Nephron (organoid): ENCODE results near the gene MEIOSIN.

ENCODE experiments used
- H3K27ac Mint-ChIP-seq, 3 experiments: 2 replicates each; pipeline ENCODE4 v1.8.0; 2020; ENCODE audit warnings: mixed read lengths in 3 of 3, mild to moderate bottlenecking in 2 of 3, moderate library complexity in 1 of 3
- H3K27me3 Mint-ChIP-seq: 2 replicates; pipeline ENCODE4 v1.8.0; 2021; ENCODE audit warnings: low read depth, mild to moderate bottlenecking, moderate library complexity, mixed read lengths
- H3K36me3 Mint-ChIP-seq: 2 replicates; pipeline ENCODE4 v1.8.0; 2020; ENCODE audit warnings: low read depth, mixed read lengths
- H3K4me1 Mint-ChIP-seq: 2 replicates; pipeline ENCODE4 v1.8.0; 2020; ENCODE audit warnings: mixed read lengths
- H3K4me3 Mint-ChIP-seq, 3 experiments: 2 replicates each; pipeline ENCODE4 v1.8.0; 2020; ENCODE audit warnings: mild to moderate bottlenecking in 3 of 3, mixed read lengths in 3 of 3, moderate library complexity in 2 of 3
- H3K9me3 Mint-ChIP-seq: 2 replicates; pipeline ENCODE4 v1.8.0; 2020; ENCODE audit warnings: mixed read lengths
- CTCF ChIP-seq, 3 experiments: fragments of 200-600 bp; sonication (generic); IDR thresholded peaks; one replicate each; pipeline ENCODE4 v1.5.0; 2021; ENCODE audit warnings: antibody characterized with exemption in 3 of 3; ENCODE audit not compliant: unreplicated experiment in 3 of 3

The MEIOSIN gene

GRCh38 chr19:45711851-45712698, 21.2 kb upstream of the MEIOSIN start:
- no peak for TF ChIP-seq CTCF (IDR thresholded peaks at IDR 0.05; ENCODE audit: unreplicated experiment in 3 of 3)
- Mint-ChIP-seq H3K27me3 (no peaks in the 10 kb centered on the region), H3K36me3 (peaks cover 10% of the 10 kb centered on the region), H3K27ac (no peak overlapping the region), H3K4me1 (peaks cover 17% of the 10 kb centered on the region), H3K9me3 (no peaks in the 10 kb centered on the region), H3K4me3 (no peak overlapping the region)

GRCh38 chr19:45712699-45713067, 20.6 kb upstream of the MEIOSIN start:
- Mint-ChIP-seq H3K27ac (no peak overlapping the region), H3K9me3 (no peaks in the 10 kb centered on the region), H3K27me3 (no peaks in the 10 kb centered on the region), H3K36me3 (peaks cover 10% of the 10 kb centered on the region), H3K4me1 (peaks cover 21% of the 10 kb centered on the region), H3K4me3 (no peak overlapping the region)
- TF ChIP-seq CTCF (IDR thresholded peaks at IDR 0.05; ENCODE audit: unreplicated experiment in 3 of 3), result no peak

GRCh38 chr19:45713141-45713540, 20.1 kb upstream of the MEIOSIN start:
- H3K27ac Mint-ChIP-seq, result no peak overlapping the region
- H3K9me3 Mint-ChIP-seq, result no peaks in the 10 kb centered on the region
- no peak overlapping the region for H3K4me3 Mint-ChIP-seq
- no peaks in the 10 kb centered on the region for H3K27me3 Mint-ChIP-seq
- peaks cover 10% of the 10 kb centered on the region for H3K36me3 Mint-ChIP-seq
- TF ChIP-seq CTCF (IDR thresholded peaks at IDR 0.05; ENCODE audit: unreplicated experiment in 3 of 3), result no peak
- peaks cover 23% of the 10 kb centered on the region for H3K4me1 Mint-ChIP-seq

DNA sequence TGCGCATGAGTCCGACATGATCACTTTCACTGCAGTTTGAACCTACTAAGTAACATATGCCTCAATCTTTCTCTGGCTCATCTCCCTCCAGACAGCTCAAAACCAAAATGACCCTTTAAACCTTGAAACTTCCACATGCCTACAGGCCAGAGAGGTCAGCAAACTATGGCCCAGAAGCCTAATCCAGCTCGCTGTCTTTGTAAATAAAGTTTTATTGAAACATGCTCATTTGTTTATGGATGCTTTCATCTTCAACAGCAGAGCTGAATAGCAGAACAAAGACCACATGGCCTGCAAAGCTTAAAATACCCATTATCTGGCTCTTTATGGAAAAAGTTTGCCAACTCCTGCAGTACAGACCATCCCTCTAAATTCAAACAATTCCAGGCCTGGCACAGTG, 18.1 kb upstream of the MEIOSIN start:
- no peak overlapping the region for H3K27ac Mint-ChIP-seq
- H3K4me1 Mint-ChIP-seq, result peaks cover 28% of the 10 kb centered on the region
- peak overlapping the region; percentile 42 to 98 (median 45) for H3K4me3 Mint-ChIP-seq
- peaks cover 25% of the 10 kb centered on the region for H3K36me3 Mint-ChIP-seq
- H3K27me3 Mint-ChIP-seq, result no peaks in the 10 kb centered on the region
- TF ChIP-seq CTCF (IDR thresholded peaks at IDR 0.05; ENCODE audit: unreplicated experiment in 3 of 3), result no peak
- H3K9me3 Mint-ChIP-seq, result no peaks in the 10 kb centered on the region

DNA sequence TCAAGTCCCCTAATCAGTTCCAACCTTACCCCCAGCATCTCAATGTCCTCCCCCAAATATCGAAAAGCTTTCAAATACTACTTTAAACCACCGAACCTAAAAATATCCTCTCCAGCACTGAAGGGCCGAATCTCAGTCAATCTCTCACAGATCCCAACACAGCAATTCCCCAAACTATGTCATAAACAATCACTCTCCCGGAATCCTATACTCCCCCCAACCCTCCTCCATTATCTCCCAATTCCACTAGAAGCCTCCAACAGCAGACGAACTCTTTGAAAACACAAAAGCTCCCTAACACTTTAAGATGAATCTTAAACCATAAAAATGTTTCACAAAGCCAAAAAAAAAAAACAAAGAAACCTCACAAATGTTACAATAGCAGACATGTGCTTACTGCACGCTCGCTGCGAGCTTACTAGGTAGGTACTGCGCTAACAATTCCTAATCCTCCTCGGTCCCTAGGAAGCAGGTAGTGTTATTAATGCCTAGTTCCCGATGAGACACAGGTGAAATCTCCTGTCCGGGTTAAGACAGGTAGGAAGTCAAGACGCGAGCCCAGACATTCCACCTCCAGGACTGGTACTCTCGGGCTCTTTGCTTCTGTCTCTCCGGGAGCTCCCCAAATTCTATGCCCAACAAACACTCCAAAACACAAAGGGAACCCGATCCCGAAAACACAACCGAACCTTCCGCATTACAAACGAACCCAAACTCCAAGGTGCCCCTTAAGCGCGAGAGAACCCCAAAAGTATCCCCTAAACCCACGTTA, 16.7 kb upstream of the MEIOSIN start:
- no peaks in the 10 kb centered on the region for H3K9me3 Mint-ChIP-seq
- no peak for TF ChIP-seq CTCF (IDR thresholded peaks at IDR 0.05; ENCODE audit: unreplicated experiment in 3 of 3)
- H3K4me3 Mint-ChIP-seq, result peak overlapping the region; percentile 90 to 98 (median 94)
- peaks cover 22% of the 10 kb centered on the region for H3K4me1 Mint-ChIP-seq
- H3K36me3 Mint-ChIP-seq, result peaks cover 15% of the 10 kb centered on the region
- peak overlapping the region; percentile 93 to 98 (median 97) for H3K27ac Mint-ChIP-seq
- H3K27me3 Mint-ChIP-seq, result no peaks in the 10 kb centered on the region
